Amniotic epithelial cell (primary cell): ENCODE results near the gene GLIS1.

Experiments
- DNase-seq: peaks from one replicate; pipeline ENCODE4 v3.0.0-alpha.2; 2010; ENCODE audit warnings: low read depth

Gene GLIS1

DNA sequence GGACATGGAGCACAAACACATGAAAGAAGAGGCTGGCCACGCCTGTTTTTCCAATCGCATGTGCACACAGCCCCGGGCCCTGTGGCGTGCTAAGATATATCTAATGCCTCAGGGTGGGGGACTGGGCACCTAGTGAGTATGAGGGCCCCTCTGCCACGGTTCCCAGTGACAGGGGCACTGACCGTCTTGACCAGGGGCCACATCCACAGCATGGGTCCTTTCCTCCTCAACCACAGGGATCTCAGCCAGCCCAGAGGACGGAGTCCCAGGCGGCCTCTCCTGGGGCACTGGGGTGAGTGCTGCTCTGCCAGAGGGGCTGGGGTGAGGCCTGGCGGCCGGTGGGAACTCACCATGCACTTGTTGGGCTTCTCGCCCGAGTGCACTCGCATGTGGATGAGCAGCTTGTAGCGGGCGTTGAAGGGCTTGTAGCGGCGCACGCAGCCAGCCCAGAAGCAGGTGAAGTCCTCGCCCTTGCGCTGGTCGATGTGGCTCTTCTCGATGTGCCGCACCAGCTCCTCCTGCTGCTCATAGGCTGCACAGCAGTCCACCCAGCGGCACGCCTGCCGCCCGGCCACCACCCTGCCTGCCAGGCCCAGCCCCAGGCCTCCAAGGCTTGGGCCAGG lies 145.1 kb downstream of the GLIS1 start:
- DNase-seq: peak; percentile 52

DNA sequence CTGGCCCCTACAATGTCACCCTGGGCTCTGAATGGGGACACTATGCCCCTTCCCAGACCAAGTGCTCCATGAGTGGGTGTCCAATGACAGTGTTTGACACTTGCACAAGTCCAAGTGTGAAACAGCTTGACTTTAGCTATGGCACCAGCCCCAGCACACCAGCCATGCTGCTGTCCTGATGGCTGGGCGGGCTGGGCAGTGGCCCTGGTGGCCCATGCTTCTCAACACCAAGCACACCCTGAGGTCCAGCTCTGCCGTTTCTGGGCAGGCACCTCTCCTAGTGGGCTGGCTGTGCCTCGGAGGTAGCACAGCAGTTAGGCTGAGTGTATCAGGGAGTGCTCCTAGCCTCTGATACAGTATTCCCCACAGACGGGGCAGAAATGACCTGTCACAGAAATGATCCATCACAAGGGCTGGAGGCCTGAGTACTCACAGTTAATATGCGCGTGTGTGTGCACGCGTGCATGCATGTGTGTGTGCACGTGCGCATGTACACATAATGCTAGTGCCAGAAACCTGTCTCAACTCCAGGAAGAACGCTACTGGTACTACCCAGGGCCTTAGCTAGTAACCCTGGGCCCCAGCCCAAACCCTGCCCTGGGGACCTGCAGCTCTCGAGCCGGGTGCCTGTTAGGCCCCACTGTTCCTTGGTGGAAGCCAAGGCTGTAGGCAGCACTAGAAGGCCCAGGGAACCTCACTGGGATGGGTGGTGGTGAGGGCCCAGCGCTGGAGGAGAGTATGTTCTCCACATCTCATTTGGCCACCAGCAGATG lies 145.8 kb downstream of the GLIS1 start:
- DNase-seq: no peak

DNA sequence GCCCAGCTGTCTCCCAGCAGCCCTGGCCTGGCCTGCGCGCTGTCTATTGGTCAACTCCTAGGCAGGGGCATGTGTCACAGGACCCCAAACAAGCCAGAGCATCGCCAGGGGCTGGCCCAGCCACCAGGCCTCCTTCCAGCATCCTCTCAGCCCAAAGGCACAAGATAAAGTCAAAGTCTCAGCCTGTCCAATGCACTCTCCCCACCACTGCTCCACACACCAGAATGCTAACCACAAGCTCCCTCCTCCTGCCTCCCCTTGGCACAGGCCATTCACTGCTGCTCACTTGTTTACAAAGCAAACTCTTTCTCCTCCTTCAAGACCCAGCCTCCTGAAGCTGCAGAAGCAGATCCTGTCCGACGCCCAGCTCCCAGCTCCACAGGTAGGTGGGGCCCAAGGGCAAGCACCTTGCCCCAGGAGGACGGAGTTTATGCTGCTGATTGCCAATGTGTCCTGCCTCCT lies 146.4 kb downstream of the GLIS1 start:
- peak; percentile 97 for DNase-seq

DNA sequence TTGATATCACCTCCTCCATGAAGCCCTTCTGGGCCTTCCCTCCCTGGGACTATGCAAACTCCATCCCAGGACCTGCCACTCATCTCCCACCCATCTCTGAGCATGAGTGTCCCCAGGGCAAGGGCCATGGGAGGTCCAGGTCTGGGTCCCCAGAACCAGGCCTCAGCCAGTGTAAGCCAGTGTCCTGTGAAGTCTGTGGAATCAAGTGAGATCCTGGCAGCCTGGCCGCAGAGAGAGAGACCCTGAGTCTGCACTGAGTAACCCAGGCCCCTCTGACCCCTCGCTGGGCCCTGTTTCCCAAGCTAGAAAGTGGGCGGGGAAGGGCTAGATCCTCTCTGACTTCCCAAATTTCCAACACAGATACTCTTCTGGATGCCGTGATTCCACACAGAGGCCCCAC lies 147.0 kb downstream of the GLIS1 start:
- no peak for DNase-seq

DNA sequence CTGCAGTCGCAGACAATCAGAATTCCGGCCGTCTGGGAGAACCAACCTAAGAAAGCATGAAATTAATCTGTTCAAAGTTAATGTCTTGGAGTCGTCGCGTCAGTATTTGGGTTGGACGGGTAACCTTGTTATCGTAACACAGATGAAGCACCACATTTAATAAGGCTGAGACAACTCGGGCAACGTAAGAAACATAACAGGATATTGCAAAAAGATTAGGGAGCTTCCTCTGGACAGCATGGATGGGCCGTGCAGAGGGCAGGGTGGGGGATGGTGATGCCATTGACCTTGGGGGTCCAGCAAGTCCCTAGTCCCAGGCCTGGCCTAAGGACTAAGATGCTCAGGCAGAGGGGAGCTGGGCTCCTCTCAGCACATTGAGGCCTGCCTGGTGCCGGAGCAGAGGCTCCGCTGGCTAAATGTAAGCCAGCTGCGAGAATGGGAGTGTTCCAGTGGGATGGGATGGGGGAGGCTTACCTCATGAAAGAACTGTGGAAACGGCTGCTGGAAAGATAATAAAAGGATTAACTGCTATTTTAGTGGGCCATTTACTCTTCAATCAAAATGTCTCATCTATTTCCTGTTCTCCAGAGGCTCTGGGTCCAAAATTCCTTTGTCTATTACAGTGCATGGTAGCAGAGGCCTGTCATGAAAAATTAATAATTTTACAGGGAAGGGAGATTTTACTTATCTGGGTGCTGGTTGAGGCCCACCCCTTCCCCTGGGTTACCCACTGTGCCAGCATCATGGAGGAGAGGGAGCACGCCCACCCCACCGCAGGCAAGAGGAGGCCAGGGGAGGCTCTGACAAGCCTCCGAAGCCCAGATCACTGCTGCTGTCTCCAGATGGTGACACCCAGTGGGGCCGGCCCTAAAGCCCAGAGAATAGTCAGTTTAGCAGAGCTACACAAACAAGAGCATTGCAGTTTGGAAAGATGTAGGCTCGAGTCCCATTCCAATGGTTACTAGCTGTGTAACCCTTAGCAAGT lies 148.1 kb downstream of the GLIS1 start:
- DNase-seq: peak; percentile 94

DNA sequence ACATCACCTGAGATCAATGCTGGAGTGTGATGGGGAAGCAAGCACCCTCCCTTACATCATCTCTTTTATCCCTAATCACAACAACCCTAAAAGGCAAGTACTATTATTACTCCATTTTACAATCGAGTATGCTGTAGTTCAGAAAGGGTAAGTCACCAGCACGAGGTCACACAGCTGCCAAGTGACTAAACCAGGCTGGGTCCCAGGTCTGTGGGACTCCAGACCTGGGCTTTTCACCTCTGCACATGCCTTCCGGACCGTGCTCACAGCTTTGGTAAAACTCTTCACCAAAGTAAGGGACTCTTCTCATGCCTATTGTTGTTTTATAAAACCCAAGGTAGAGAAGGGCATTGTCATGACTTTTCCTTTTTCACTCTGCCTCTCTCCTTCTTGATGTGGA lies 148.9 kb downstream of the GLIS1 start:
- no peak for DNase-seq

DNA sequence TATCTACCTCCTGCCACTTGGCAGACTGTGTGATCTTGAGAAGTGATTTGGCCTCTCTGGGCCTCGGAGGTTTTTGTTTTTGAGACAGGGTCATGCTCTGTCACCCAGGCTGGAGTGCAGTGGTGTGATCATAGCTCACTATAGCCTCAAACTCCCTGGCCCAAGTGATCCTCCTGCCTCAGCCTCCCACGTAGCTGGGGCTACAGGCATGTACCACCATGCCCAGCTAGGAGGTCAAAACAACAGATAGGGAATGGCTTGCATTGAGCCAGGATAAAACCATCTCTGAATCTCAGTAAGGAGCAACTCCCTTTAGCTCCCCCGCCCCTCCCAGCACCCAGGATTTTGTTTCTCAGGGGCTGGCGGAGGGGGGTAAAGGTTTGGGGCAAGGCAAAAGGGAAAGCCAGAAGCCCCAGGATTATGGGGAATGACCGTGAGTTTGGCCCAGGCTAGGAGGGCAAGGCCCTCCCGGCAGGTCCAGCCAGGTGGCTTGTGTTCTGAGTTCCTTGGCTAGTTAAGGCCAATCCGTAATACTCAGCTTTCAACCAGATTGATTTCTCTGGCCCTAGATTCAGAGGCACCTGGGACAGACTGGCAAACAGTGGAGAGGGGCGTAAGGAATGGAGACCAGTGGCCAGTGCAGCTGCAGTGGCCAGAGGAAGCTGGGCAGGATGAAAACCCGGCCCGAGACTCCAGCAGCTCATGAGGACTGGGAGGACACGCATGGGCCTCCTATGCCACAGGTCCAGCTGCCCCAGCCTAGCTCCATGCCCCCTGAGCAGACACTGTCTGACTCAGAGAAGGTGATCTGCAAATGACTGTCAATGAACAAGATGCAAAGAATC lies 149.7 kb downstream of the GLIS1 start:
- no peak for DNase-seq

DNA sequence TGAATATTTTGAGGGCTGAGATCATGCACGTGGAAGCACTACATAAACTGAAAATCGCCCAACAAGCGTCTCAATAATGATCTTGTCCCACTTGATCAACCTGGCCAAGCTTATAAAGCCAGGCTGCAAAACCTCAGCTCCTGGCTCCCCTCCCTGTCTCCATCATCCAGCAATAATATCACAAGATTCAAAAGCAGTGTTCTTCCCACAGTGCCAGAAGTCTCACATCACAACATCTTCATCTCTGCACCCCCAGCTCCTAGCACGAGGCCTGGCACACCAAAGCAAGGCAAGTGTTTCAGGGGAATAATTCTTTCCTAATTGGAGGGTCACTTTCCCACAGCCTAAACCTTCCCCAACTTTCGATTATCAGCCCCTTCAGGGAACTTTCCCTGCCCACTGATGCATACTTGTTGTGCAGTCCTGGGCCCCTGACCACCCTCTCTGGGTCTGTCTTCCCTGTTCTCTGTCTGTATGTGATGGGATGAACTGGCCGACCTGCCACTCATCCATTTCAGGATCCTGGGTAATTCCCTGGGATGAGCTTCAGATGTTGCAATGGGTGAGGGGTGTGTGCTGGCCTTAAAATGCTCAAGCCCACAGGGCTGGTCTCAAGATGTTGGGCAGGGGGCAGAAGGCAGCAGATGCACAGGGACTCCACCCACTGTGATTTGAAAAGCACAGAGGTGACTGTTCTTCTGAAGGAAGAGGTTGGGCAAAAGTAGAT lies 150.7 kb downstream of the GLIS1 start:
- DNase-seq: no peak

DNA sequence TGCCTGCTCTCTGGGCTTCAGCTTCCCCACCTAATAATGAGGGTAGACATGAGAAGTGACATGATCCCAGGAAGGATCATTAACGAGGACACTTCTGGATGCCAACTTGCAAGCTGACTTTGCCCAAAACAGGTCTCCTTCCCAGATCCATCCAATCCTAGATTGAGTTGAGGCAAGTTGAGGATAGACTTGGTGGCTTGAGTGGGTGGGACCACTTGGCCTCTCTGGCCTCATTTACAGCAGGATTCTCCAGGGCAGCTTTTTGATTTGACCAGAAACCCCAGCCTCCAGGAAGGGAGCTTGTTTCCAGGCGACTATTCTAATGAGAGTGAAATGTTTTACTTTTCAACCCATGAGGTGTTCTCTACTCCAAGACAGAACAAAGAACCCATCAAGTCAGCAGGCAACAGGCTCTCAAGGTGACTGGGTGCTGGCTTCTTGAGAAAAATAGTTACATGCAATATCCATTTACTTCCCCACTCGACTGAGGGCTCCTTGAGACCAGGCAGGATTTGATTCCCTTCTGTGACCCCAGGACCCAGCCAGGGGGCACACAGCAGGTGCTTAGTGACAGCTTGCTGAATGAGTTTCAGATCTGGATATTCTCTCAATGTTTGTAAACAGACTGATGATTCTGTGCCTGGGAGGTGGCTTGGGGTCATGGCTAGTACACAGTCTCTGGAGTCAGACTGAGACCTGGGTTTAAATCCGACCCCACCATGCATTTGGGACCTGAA lies 151.5 kb downstream of the GLIS1 start:
- no peak for DNase-seq

DNA sequence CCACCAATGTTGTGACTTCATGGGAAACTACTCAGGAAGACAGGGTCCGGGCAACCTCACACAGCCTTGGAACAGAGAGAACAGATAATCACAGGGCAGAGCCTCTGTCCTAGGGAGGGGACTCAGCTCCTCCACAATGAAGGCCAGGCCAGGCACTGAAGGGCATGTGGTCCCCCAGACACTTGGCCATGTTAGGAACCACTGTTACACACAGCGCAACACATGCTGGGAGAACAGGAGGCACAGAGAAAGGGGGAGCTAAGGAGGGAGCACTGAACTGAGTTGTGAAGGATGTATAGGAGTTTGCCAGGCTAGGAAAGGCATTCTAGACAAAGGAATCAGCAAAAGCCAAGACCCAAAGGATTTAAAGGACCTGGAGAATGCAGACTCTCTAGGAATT lies 152.2 kb downstream of the GLIS1 start:
- DNase-seq: no peak

DNA sequence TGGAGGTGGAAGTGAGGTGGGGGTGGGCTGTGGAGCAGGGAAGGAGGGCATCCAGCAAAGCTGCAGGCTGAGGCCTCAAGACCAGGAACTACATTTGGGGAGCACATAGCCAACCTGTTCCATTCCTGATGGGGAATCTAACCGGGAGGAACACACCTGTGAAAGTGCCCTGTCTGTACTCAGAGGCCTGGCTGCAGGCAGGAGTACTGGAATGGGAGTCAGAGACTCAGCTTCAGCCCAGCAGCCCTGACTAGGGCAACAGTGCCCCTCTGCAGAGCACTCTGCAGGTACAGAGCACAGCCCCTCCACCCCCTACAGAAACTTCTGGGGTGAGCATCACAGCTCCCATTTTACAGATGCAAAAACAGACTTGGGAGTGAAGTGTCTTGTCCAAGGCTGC lies 153.4 kb downstream of the GLIS1 start:
- DNase-seq: no peak

DNA sequence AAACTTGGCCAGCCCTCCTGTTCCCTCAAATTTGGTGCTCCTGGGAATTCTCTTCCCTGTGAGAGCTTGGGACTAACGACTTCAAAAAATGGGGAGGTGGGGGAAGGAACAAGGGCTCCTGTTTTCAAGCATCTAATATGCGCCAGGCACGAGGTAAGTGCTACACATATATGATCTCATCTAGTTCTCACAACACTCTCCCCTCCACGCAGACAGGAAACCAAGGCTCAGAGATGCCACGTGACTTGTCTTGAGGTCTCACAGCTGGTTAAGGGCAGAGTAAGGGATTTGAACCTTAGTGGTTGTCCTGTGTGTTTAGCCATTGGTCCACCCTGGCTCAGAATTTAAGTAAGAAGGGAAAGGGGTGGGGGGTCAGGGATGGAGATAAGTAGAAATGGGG lies 153.8 kb downstream of the GLIS1 start:
- peak; percentile 90 for DNase-seq

DNA sequence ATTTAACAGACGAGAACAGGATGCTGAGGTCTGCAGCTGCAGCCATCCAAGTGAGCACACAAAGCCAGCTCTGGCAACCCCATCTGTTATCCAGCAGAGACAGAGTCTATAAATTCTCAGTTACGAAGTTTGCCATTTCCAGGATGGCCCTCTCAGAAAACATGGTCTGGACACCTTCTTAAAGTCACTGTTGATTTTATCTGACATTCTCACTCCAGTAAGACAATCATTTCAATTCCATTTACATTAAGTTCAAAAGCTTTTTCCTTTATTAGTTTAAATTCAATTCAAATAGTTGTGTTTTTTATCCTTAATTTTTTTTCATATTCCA lies 154.2 kb downstream of the GLIS1 start:
- DNase-seq: no peak

DNA sequence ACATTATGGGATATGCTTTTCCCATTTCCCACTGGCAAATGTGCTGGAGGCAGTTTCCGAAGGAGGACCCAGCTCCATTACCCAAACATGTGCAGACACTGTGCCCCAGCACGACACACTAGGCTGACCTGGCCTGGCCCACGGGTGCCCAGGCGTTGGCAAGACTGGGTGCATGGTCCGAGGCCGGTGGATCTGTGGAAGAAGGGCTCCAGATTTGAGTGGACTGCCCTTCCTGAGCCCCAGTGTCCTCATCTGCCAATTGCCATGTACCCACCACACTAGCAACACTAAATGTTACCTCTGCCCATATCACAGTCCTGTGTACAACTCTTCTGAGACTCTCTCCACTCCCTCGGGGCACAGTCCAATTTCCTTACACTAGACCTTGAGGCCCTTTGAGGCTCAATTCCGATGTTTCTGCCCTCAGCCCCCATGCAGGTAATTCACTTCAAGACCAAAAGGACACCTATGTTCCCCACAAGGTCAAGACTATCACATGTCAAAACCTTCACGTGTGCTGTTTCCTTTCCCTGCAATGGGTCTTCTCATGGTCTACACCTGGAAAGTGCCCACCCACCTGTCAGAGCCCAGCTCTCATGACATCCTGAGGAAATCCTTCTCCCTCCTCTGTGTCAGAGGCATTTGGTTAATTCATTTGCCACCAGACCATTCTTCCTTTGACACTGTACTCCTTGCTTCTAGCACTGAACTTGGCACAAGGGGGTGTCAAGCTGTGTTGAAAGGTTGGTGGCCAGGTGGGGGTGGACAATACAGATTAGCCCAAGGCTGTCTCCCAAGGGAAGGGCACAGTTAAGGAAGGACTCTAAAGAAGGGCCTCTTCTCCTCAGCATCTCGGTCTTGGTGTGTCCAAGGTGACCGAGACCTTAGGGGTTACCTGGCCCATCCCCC lies 154.8 kb downstream of the GLIS1 start:
- DNase-seq: no peak

DNA sequence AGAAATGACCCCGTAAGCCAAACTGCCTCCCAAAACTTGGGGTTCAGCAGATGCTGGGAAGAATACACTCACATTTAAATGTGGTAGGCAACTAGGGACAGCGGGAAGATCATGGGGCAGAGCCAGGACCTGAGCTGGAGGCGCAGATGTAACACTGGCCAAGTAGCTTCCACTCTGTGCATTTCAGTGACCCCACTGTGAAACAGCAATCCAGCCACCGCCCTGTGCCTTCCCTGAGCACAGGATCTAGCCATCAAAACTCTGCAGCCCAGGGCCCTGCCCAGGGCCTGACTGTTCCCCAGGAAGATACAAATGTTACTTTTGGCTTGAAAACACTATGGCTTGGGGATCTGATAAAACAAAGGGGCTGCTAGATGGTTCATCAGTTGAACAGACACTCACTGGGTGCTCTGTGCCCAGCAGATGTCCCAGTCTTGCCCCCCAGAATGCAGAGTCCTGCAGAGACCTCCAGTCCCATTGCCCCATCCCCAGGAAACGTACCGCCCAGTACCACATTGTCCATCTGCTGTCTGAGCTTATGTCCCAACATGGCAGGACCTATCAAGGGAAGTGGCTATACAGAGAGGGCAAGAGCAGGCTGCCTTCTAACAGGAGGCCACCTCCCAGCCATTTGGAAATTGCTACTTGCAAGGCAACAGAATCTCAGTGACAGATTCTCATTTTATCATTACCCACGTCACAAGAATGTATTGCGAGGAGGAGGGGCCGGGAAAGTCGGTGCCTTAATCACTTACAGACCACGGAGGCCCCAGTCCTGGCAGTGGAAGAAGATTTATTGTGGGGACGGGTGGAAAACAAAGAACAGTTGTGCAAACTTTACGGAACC lies 155.7 kb downstream of the GLIS1 start:
- peak; percentile 91 for DNase-seq

DNA sequence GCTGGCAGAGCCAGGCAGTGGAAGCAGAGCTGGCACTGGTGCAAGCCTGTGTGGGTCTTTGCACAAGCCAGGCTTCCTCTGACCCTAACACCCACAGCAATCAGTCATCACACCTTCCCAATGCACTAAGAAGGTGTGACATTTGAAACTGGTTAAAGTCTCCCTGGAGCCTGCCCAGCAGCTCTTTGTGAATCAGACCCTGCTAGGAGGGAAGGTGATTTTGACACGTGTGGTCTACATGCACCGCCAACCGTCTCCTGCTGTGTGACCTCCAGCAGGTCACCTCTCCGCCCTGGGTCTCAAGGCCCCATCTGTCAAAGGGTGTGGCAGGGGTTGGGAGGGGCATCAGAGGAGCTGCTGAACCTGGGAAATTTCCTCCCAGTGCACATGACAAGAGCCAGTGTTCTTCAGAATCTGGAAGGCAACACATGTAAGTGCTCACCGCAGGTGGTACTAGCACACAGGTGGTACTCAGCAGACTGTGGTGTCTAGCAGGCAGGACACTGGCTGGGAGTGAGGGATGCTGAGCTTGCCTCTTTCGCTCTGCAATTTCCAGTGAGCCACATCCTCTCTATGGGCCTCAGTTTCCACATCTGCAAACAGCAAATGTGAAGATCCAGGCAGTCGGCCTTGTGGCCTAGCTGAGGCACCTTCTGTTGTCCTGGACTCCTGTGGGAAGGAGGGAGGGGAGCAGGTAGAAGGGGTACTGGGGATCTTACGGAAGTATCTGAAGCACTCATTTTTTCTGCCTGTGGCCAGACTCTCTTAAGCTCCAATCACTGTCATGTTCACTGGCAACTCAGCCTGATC lies 156.5 kb downstream of the GLIS1 start:
- peak; percentile 48 for DNase-seq

DNA sequence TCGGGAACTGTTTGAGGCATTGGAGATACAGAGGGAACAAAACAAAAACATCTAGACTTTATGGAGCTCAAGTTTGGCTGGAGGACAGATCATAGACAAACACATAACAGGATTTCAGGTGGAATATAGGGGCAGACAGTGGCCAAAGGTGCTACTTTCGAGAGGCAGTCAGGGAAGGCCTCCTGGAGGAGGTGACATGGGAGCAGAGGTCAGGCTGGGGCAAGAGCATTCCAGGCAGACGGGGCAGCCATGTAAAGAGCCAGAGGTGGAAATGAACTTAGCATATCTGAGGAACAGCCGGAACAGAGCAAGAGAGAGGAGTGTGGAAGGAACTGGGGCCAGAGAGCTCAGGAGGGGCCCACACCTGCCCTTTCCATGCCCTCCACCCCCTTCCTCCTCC lies 157.5 kb downstream of the GLIS1 start:
- DNase-seq: no peak
